ENCODE measurements around the gene OR7C1.
A peak's percentile ranks its signal among the peaks of the same experiment; 100 is the strongest.
"Not testable (repeated sequence)": the region's sequence is repeated elsewhere in the genome, so short reads cannot be mapped to it uniquely, and the experiment has no call there.

Gene OR7C1

DNA sequence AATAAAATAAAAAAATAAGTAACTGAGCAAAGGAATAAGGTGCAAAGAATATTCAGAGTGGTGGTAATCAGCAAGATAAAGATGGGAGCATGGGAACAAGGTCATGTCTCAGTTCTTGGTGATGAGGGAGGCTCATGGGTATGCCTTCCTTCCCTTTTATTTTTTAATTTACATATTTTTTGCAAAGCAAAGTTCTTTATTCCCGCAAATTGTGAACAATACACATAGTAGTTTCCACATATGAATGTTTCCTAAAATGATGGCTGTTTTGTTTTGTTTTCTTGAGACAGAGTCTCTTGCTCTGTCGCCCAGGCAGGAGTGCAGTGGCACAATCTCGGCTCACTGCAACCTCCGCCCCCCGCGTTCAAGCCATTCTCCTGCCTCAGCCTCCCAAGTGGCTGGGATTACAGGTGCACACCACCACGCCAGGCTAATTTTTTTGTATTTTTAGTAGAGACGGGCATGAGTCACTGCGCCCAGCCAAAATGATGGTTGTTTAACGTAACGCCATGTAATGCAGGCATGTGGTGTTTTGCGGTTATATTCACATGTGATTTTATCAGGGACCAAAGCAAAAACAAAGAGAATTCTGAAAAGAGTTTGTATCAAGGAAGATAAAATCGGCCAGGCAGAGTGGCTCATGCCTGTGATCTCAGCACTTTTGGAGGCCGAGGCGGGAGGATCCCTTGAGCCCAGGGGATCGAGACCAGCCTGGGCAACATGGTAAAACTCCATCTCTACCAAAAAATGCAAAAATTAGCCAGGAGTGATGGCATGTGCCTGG is 52.2 kb downstream of the OR7C1 start:
- H3K4me3 ChIP-seq (ENCODE audit: low read length), result no peak overlapping the region
- no peak for DNase-seq (ENCODE audit: low read depth)

GRCh38 chr19:14781713-14782536 is 53.1 kb downstream of the OR7C1 start:
- DNase-seq (ENCODE audit: low read depth); H3K4me3 ChIP-seq (ENCODE audit: low read length): not testable (repeated sequence)

More for the DNA sequence above, 52.2 kb downstream of the OR7C1 start:
- TF ChIP-seq, protein P1, sequence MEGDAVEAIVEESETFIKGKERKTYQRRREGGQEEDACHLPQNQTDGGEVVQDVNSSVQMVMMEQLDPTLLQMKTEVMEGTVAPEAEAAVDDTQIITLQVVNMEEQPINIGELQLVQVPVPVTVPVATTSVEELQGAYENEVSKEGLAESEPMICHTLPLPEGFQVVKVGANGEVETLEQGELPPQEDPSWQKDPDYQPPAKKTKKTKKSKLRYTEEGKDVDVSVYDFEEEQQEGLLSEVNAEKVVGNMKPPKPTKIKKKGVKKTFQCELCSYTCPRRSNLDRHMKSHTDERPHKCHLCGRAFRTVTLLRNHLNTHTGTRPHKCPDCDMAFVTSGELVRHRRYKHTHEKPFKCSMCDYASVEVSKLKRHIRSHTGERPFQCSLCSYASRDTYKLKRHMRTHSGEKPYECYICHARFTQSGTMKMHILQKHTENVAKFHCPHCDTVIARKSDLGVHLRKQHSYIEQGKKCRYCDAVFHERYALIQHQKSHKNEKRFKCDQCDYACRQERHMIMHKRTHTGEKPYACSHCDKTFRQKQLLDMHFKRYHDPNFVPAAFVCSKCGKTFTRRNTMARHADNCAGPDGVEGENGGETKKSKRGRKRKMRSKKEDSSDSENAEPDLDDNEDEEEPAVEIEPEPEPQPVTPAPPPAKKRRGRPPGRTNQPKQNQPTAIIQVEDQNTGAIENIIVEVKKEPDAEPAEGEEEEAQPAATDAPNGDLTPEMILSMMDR (IDR thresholded peaks at IDR 0.05; ENCODE audit: insufficient read depth, low read depth, low read length, missing control alignments), result no peak

GRCh38 chr19:14780622-14781225 is 54.3 kb downstream of the OR7C1 start:
- not testable (repeated sequence) for H3K4me3 ChIP-seq (ENCODE audit: low read length); DNase-seq (ENCODE audit: low read depth)

GRCh38 chr19:14779151-14779550 is 55.8 kb downstream of the OR7C1 start:
- TF ChIP-seq, protein P1 (IDR thresholded peaks at IDR 0.05; ENCODE audit: insufficient read depth, low read depth, low read length, missing control alignments), result no peak
- no peak overlapping the region for H3K4me3 ChIP-seq (ENCODE audit: low read length)
- no peak for DNase-seq (ENCODE audit: low read depth)

- not testable (repeated sequence) for DNase-seq (ENCODE audit: low read depth); H3K4me3 ChIP-seq (ENCODE audit: low read length)
Observed at GRCh38 chr19:14778110-14778845, 56.7 kb downstream of the OR7C1 start, which contains the start of gene ADGRE2. Gene ADGRE2 (minus strand): TSS chr19:14778560. CDS start chr19:14776756, 1,804 bp downstream.

GRCh38 chr19:14777645-14778044 is 57.3 kb downstream of the OR7C1 start:
- not testable (repeated sequence) for DNase-seq (ENCODE audit: low read depth); H3K4me3 ChIP-seq (ENCODE audit: low read length)

GRCh38 chr19:14775869-14776586 is 59.0 kb downstream of the OR7C1 start:
- TF ChIP-seq, protein P1 (IDR thresholded peaks at IDR 0.05; ENCODE audit: insufficient read depth, low read depth, low read length, missing control alignments), result no peak
- H3K4me3 ChIP-seq (ENCODE audit: low read length), result peak overlapping the region; percentile 54
- no peak for DNase-seq (ENCODE audit: low read depth)

GRCh38 chr19:14775326-14775725 is 59.7 kb downstream of the OR7C1 start:
- not testable (repeated sequence) for DNase-seq (ENCODE audit: low read depth); H3K4me3 ChIP-seq (ENCODE audit: low read length)

GRCh38 chr19:14774373-14774772 is 60.6 kb downstream of the OR7C1 start:
- TF ChIP-seq, protein P1 (IDR thresholded peaks at IDR 0.05; ENCODE audit: insufficient read depth, low read depth, low read length, missing control alignments), result no peak
- DNase-seq (ENCODE audit: low read depth), result no peak

GRCh38 chr19:14773722-14774121 is 61.3 kb downstream of the OR7C1 start:
- not testable (repeated sequence) for DNase-seq (ENCODE audit: low read depth)

More at GRCh38 chr19:14774373-14774772, 60.6 kb downstream of the OR7C1 start:
- no peak overlapping the region for H3K4me3 ChIP-seq (ENCODE audit: low read length)

More at GRCh38 chr19:14773722-14774121, 61.3 kb downstream of the OR7C1 start:
- H3K4me3 ChIP-seq (ENCODE audit: low read length), result not testable (repeated sequence)

All from epithelial cell of esophagus (primary cell).